AG08396 (cell line): Measurements from ENCODE around the gene CTXND1.
A peak's percentile ranks its signal among the peaks of the same experiment; 100 is the strongest.

Source experiments
- DNase-seq: peaks from one replicate; pipeline ENCODE4 v3.0.0; 2012; ENCODE audit warnings: low spot score, mixed read lengths

The CTXND1 gene

DNA sequence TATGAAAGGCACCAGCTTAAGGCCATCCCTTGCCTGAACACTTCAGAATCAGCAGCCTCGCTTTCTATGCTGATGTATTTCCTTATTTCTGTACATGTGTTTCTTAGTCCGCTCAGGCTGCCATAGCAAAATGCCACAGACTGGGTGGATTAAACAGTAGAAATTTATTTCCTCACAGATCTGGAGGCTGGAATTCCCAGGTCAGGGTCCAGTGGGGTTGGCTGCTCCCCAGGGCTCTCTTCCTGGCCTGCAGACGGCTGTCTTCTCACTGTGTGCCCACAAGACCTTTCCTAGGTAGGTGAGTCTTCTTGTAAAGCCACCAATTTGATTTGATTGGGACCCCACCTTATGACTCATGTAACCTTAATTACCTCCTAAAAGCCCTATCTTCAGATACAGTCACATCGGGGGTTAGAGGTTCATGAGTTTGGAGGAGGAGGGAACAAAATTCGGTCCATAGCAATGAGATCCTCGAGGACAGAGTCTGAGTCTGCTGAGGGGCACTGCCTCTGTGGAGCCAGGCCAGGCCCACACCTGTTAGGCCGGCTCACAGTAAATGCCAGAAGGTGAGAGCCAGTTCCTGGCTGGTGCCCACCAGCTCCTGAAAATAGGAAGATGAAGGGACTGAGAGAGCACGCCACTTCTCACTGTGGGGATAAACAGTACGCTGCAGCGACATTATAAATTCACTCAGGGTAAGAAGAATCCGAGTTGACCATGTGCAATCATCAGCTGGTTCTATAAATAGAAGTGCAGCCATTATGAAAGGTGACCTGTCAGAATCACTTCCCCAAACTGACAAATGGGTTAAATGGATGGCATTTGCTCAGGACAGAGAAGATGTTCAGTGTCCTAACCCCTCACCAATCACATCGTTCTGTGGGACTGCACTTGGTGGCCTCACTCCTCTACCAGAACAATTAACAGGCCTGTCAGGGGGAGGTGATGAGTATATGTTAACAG is 41.1 kb downstream of the CTXND1 start:
- DNase-seq = no peak

DNA sequence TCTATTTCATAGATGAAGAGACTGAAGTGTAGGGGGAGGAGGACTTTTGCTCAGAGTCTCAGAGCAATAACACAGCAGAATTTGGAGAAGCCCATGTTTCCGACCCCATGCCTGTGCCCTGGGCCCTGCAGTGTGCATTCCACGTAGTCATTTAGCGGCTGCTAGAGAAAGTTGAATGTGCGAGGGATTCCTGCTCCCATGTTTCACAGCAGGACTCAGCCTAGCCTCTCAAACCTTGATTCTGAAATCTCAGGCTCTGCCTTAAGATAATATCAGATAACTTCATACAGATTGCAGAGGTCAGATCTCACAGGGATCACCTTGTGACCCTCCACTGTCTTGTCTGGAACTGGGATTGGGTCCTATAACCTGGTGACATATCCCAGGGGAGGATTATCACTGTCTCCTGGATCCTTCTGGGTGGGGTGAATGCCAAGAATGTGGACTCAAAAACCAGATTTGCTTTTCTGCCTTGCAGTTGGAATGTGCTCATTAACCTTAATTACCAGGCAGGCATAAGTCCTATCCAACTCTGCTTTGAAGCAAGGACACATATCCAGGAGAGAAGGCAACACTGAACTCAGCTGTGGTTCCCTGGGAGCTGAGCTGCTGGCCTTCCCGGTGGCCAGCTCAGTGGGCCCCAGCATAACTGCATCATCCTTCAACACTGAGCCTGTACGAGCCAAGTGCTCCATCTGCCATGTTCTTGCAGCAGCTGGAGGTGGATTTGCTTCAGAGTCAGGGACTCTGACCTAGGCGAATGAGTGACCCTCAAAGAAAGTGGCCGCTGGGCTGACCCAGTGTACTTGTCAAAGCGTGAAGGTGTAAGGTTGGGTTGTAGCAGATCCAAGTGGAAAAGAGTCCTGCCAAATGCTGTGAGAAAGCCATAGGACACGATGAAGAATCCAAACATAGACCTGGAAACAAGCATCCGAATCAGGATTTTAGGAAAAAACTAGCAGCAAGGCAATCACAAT is 43.0 kb downstream of the CTXND1 start:
- no peak for DNase-seq

DNA sequence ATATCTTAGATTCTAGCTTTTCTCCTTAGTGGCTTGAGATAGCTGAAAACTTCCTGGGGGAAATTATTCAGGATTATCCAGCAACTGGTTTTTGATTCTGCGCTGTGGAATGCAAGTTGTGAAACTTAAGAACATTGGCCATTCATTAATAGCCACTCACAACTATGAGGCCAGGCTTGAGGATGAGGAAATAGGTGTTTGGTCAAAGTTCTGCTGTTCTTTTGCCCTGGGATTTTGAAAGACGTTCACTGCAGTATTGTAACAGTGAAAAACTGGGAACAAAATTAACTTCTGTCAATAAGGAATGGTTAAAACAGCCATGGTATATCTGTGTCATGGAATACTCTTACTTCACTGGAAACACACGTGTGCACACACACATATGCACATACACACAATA is 44.1 kb downstream of the CTXND1 start:
- no peak for DNase-seq

DNA sequence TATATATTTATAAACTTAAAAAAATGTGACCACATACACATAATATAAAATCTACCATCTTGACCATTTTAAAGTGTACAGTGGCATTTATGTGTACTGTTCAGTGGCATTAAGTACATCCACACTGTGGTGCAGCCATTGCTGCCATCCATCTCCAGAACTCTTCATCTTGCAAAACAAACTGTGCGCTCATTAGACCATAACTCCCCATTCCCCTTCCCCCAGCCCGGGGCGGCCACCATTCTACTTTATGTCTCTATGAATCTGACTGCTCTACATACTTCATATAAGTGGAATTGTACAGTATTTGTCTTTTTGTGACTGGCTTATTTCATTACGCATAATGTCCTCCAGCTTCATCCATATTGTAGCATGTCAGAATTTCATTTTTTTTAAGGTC is 47.8 kb downstream of the CTXND1 start:
- no peak for DNase-seq

DNA sequence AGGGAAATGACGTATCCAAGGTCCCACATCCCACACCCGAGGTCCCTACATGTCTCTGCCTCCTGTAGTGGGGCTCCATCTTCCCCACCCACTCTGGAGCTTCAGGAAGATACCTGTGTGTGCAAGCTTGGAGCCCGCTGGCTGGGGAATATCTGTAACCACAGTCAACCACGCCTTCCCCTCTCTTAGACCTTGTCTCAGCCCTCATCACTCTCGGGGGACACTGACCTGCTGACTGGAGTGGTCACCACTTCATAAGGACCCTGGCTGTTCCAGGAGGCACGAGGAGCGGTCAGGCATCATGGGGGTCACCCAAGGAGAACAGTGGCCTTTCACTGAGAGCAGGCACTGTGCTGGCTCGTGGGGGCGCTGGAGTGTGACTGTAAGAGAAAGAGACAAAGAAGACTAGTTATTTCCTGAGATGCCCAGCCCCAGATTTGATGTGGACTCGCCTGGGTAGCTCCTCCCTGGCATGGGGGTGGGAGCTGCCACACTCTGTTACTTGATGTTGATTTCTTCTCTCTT is 48.6 kb downstream of the CTXND1 start:
- no peak for DNase-seq

DNA sequence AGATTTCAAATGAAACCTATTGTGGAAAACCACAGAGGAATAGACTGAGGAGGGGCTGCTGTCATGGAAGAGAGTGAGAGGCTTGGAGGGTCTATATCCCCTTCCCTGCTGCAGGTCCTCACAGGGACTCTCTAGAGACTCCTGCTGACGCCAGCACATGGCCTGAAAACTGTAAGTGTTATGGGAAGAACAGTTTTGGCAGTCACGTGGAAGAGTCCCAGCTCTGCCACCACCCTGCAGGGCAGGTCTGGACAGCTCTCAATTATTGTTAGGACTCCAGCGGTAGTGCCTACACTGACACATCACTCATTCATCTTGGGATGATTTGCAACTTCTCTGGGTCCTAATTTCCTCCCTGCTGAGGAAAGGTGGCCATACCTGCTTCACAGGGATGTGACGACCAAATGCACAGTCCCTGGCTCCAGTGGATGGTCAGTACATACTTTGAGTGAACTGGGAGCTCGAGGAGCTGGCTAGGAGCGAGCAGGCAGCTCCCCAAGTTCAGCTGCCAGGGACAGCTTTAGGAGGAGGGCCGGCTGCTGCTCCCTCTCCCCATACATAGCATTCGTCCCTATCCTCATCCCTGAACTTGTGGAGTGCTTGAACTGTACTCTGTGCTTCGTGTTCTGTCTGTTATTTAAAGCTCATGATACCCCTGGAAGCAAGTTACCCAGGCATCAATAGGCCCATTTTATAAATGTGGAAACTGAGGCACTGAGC is 49.2 kb downstream of the CTXND1 start:
- no peak for DNase-seq

DNA sequence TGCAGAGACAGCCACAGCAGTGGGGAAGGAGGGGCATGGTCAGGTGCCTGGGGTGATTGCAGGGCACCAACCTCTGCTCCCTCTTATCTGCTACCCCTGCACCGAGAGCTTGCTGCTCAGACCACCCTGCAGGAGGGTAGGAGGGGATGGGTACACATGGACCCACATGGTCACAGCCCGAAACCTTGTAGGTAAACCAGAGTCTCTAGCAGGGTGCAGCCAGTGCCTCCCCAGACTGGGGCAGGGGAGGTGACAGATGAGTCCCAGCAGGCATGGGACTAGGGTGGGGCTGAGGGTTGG is 50.0 kb downstream of the CTXND1 start:
- no peak for DNase-seq

DNA sequence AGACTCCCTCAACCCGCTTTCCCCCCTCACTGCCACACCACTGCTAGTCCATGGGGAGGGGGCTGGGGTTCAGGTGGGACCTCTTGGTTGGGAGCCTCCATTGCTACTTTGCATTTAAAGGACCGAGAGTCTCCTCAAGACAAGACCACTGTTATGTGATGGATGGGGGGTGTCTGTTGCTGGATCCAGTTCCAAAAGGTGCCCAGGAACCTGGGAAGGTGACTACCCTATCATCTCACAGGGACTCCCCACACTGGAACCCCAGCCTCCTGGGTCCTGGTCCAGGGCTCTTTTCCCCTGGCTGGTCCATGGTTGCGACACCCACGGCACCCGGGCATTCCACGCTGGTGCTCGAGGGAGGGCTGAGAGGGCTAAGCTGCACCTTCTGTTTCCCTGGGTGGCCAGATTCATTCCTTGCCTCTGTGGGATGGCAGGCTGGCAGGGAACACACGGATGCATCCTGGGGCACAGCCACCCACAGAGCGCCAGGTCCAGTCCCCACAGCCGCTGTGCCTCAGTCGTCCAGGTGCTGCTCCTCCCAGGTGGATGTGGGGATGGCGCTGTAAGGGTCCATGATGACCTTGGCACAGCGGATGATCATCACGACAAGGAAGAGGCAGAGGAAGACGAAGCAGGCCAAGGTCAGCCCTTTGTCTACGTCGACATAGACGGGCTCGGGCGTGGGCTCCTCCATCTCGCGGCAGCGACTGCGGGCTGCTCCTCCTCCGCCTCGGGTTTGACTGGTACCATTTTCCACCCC is 50.6 kb downstream of the CTXND1 start:
- DNase-seq = no peak

DNA sequence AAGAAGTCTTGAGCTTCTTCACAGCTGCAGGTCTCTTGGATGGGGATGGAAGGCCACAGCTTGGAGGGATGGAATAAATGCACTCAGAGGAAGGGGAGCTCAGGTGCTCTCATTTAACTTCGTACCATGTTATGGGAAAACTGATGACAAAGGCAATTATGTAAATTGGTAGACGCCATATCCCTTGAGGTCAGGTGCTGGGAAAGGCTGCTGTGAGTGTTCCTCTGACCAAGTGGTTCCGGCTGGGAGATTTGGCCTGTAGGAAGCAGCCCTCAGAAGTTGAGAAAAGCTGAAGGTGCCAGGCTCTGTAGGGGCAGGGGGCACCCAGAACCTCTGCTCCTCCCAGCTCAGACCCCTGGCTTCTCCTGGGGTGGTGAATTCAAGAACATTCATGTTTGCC is 52.1 kb downstream of the CTXND1 start:
- no peak for DNase-seq

DNA sequence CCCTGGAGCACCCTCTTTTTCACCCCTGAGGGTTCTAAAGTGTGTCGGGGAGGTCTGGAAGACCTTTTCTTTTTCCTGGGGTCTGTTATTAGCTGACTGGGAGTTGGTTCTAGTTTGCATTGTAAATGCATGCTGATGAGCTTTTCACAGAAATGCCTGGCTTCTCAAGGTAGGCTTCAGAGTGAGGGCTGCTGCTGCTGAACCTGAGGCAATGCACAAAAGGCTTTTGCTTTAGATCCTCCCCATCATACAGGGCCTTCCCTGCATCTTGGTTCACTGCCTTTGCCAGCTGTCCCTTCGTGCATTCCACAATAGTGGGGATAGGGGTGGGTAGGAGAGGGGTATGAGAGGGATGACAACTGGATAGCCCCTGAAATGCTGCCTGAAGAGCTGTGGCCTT is 52.6 kb downstream of the CTXND1 start:
- no peak for DNase-seq

DNA sequence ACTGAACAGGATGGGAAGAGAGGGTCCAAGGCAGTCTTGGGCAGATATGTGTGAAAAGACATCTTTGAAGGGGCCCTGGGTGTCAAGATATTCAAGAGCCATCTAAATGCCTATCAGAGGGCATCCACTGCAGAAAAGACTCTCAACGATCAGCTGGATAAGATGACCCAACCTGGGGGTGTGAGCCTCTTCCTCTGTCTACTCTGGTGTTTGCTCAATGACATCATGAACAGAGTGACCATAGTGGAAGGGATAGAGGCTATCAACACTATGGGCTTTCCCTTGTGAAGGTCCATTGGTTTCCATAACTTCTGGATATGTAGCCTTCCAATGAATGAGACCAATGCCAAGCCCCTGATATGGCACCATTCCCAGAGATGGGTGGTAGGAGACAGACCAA is 57.1 kb downstream of the CTXND1 start:
- DNase-seq = no peak

DNA sequence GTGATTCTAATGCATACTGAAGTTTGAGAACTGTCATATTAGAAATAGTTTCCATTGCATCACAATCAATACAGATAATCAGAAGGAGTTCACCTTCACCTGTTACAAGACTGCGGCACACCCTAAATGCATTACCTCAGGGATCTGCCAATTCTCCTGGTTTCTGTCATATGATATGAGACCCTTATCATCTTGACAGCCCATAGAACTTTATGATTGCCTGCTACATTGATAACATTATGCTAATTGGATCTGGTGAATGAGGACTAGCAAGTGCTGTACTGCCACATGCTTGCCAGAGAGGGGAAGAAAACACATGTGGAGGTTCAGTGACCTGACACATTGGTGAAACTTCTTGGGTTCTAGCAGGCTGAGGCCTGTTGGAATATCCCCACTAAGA is 57.8 kb downstream of the CTXND1 start:
- no peak for DNase-seq

DNA sequence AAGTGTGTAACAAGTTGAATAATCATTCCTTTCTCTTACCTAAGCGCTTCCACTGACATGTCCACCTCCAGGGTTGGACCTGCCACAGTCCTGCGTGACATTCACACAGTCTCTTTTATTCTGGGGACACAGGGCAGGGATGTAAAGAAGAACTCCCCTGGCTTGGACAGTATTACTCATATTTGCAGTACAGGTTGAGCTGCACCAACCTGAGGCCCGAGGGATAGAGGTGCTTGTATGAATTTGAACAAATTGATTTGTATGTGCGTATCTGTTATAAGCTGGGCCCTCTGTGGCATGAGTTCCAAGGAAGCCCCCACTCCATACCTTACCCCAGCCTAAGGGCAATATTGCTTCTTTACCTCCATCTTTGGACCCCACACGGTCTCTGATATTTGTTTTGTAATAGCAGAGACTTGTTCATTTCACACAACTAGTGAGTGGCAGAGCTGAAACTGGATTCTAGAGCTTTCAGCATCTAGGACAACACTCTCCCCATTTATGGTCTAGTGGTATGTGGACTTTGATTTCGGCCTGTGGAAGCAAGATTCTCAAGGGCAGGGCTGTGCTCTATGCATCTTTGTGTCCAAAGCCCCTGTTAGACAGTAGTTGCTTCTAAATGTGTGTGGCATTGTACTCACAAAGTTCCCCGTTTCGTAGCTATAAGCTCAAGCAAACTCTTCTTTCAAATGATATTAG is 60.0 kb downstream of the CTXND1 start:
- DNase-seq = no peak

DNA sequence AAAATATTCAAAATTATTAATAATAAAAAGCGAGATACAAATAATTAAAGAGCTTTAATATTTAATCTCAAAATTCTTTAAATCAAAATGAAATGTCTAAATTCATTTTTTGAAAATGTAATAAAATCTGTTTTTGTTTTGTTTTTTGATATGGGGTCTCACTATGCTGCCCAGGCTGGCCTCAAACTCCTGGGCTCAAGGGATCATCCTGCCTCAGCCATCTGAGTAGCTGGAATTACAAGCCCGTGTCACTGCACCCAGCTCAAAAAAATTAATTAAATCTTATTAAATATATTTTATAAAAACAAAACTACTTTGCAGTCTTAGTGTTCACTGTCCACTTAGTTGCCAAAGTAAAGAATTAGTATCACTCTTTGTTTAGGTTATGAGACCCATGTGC is 60.8 kb downstream of the CTXND1 start:
- no peak for DNase-seq

DNA sequence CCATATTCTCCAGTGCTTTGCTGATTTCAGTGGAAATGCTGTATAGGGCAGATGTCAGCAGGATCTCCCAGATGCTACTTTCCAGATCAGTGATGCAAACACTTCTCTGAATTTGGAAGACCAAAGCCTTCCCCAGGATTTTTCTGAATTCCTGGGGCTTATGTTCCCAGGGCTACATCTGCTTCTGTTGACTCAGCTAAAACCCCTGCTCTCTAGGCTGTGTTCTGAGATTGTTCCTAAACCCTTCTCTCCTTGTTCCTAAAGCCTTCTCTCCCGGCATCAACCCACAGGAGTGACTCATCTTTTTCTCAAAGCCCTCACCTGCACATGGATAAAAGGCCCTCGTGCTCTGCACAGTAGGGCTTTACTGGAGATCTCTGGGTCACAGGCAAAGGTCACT is 63.8 kb downstream of the CTXND1 start:
- DNase-seq = no peak

DNA sequence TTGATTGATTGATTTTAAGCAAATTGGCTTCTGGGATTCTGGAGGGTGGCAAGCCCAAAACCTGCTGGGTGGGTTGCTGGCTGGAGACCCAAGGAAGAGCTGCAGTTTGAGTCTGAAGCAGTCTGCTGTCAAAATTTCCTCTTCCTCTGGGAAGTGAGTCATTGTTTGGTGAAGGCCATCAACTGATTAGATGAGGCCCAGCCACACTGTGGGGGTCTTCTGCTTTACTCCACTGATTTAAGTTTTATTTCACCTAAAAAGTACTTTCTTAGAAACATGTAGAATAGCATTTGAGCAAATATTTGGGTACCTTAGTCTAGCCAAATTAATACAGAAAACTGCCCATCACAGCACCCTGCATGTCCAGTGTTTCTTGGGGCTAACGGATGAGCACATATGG is 65.4 kb downstream of the CTXND1 start:
- DNase-seq = no peak

DNA sequence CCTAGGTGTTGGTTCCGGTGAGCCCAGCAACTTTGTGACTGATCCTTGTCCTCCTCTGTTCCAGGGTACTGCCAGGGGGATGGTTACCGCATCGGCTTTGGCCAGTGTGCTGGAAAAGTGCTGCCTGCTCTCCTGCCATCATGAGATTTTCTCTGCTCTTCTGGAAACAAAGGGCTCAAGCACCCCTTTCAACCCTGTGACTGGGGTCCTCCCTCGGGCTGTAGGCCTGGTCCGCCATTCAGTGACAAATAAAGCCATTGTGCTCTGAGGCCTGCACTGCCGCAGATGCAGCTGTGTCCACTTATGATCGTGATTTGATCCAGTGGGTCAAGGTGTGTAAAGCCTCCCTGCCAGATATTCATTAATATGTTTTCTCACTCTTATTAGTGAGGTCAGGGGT is 65.9 kb downstream of the CTXND1 start:
- DNase-seq = no peak

DNA sequence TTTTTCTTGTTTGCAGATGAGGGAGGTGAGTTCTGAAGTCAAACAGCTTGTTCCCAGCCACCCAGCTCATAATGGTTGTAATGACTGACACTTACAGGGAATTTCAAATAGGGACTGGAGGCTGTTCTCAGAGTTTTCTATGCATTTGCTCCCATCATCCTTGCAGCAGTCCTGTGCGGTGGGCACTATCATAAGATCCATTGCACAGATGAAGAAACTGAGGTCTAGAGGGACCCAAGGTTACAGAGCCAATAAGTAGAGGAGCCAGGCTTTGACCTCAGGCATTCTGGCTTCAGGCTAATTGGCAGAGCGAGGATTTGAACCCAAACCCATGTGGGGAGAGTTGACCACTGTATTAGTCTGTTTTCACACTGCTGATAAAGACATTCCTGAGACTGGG is 66.9 kb downstream of the CTXND1 start:
- DNase-seq = no peak

DNA sequence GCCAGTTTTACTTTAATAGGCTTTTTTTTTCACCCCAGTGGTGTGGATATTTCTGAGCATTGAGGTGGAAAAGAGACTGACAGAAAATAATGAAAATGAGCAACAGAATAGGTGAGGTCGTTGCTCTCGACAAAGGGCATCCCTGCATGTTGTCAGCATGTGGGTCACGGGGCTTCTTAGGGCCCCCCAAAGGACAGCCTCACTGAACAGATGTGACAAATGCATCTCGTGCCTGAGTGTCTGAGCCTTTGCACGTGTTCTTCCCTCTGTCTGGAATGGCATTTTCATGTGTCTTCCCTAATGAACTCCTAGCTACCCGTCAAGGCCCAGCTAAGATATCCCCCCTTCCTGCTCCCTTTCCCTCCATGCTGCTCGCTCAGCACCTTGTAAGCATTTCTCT is 67.5 kb downstream of the CTXND1 start:
- DNase-seq = no peak

DNA sequence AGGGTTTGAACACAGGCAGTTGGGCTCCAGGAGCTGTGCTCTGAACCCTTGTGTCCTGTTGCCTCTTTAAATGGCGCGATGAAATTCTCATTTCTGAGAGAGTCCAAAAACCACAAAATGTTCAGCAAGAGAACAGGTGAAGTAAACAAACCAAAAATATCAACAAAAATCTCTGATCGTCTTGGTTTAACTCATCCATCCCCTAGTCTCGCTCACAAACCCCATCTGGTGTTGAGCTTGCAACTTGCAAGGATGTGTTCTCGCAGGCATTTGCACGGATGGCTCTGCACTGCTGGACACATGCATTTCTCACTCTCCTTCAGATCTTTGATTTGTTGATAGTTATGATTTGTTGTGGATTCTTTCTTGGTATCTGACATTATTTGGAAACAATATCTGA is 68.1 kb downstream of the CTXND1 start:
- peak; percentile 43 for DNase-seq

DNA sequence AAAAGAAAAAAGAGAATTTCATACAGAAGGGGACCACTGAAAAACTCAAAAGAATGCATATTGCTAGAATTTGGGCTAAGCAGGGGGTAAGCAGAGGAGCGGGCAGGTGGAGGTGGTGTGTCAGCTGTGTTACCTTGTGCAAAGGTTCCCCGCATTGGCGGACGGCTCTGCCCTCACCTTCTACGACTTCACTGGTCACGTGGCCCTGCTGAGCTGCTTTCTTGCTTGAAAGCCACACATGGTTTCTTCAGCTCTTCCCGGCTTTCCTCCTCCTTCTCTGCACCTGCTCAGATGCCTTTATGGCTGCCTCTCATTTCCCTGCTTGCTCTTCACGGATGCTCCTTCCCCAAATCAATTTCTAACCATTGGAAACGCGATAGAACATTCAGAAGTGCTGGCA is 68.7 kb downstream of the CTXND1 start:
- DNase-seq = no peak
